ENCODE data around the gene PLOD1. TPM values are rescaled to one million over a fixed set of nuclear protein-coding genes. Genes with fewer than 3 reads are reported as not detected.

PLOD1 gene
- total RNA-seq, 1 donor from 2014 or later: 79.9 TPM

- Histone ChIP-seq H3K36me3 (peaks cover 14 to 38% of the 10 kb centered on the region in 2 donors), H3K4me3 (peak overlapping the region; percentile 91 to 92), H3K4me1 (peaks cover 0 to 11% of the 10 kb centered on the region in 2 donors), H3K27me3 (no peaks in the 10 kb centered on the region), H3K9me3 (no peaks in the 10 kb centered on the region), H3K27ac (peak overlapping the region; percentile 89 to 95)
- intact Hi-C loops (cut with DNase I): loop anchor here (1.0 to 5.0 kb wide), 4 partner anchors 39 to 174 kb away; partner anchors contain the start of genes CLCN6 and MIIP
- DNase-seq (ENCODE audit: low spot score in 2 of 2): no peak
- TF ChIP-seq CTCF (IDR thresholded peaks at IDR 0.05): no peak
Measured at GRCh38 chr1:11980676-11980972, 46.1 kb downstream of the PLOD1 start.

DNA sequence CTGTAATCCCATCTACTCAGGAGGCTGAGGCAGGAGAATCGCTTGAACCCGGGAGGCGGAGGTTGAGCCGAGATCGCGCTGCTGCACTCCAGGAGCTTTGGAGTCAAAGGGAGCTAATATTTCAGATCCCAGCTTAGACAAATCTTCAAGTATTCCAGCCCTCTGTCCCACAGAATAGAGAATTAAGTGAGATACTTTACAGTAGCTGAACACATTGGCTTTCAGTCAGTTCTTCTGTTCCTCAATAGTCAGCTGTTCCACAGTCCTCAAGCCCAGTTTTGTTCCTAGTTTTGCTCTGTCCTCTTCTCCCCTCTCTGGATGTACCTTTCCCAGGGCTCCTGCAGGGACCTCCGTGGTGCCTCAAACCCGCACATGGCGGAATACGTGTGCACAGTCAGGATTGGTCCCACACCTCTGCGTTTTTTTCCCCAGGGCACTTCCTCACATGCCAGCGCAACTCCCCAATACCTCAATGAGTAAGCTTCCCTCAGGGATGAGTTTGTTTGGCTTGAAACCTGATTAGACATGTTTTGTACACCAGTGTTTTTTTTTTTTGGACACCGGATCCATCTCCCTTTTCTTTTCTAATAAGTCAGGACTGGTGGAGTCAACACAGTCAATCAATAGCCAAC lies 47.0 kb downstream of the PLOD1 start:
- peaks cover 13 to 45% of the 10 kb centered on the region in 2 donors for H3K36me3 ChIP-seq
- no peak for TF ChIP-seq CTCF (IDR thresholded peaks at IDR 0.05)
- H3K4me3 ChIP-seq: peak overlapping the region in 1 of 2 donors; percentile 91
- peaks cover 0 to 11% of the 10 kb centered on the region in 2 donors for H3K4me1 ChIP-seq
- intact Hi-C loops (cut with DNase I): loop anchor here (5.0 kb wide), 1 partner anchor 144 kb away; no protein-coding TSS in a partner anchor
- no peaks in the 10 kb centered on the region for H3K27me3 ChIP-seq
- no peaks in the 10 kb centered on the region for H3K9me3 ChIP-seq
- no peak overlapping the region for H3K27ac ChIP-seq
- no peak for DNase-seq (ENCODE audit: low spot score in 2 of 2)

DNA sequence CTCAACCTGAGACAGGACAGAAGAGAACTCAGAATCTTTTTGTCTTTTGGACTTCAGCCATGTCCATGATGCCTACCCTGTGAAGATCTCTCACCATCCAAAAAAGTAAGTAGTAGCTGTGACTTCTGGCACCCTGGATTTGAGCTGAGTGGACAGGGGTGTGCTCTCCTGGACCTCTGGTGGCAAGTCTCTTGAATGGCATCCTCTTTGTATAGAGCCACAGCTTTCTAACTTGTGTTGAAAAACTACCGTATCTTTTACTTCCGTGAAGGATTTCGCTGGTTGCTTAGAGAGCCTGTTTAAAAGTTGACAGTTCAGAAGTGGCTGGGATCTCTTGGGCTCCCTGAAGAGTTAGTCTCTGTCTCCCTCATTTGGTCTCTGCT lies 47.5 kb downstream of the PLOD1 start:
- no peak overlapping the region for H3K4me3 ChIP-seq
- no peaks in the 10 kb centered on the region for H3K9me3 ChIP-seq
- peaks cover 0 to 11% of the 10 kb centered on the region in 2 donors for H3K4me1 ChIP-seq
- no peaks in the 10 kb centered on the region for H3K27me3 ChIP-seq
- peaks cover 13 to 45% of the 10 kb centered on the region in 2 donors for H3K36me3 ChIP-seq
- TF ChIP-seq CTCF (IDR thresholded peaks at IDR 0.05): no peak
- intact Hi-C loops (cut with DNase I): loop anchor here (5.0 kb wide), 1 partner anchor 145 kb away; no protein-coding TSS in a partner anchor
- no peak overlapping the region for H3K27ac ChIP-seq
- no peak for DNase-seq (ENCODE audit: low spot score in 2 of 2)

- Histone ChIP-seq H3K4me3 (no peak overlapping the region), H3K9me3 (no peaks in the 10 kb centered on the region), H3K27me3 (no peaks in the 10 kb centered on the region), H3K27ac (no peak overlapping the region), H3K36me3 (peaks cover 19 to 46% of the 10 kb centered on the region in 2 donors), H3K4me1 (peaks cover 0 to 9% of the 10 kb centered on the region in 2 donors)
- intact Hi-C loops (cut with DNase I): loop anchor here (5.0 kb wide), 1 partner anchor 147 kb away; no protein-coding TSS in a partner anchor
- TF ChIP-seq CTCF (IDR thresholded peaks at IDR 0.05): no peak
- DNase-seq (ENCODE audit: low spot score in 2 of 2): no peak
Measured at GRCh38 chr1:11984121-11984520, 49.6 kb downstream of the PLOD1 start.

GRCh38 chr1:11984576-11984975 lies 50.1 kb downstream of the PLOD1 start:
- Histone ChIP-seq H3K4me1 (peaks cover 0 to 5% of the 10 kb centered on the region in 2 donors), H3K27ac (no peak overlapping the region)
- intact Hi-C loops (cut with DNase I): loop anchor here (5.0 kb wide), 1 partner anchor 147 kb away; no protein-coding TSS in a partner anchor

More at GRCh38 chr1:11984576-11984975, 50.1 kb downstream of the PLOD1 start:
- H3K9me3 ChIP-seq: no peaks in the 10 kb centered on the region
- no peaks in the 10 kb centered on the region for H3K27me3 ChIP-seq
- peaks cover 22 to 51% of the 10 kb centered on the region in 2 donors for H3K36me3 ChIP-seq
- no peak for TF ChIP-seq CTCF (IDR thresholded peaks at IDR 0.05)
- no peak overlapping the region for H3K4me3 ChIP-seq
- no peak for DNase-seq (ENCODE audit: low spot score in 2 of 2)

All from ascending aorta (tissue), 2 donors.